OCI-LY1 (cell line): ENCODE results near the gene QPCT.
A peak's percentile ranks its signal among the peaks of the same experiment; 100 is the strongest.

Experiments used
- H2AFZ ChIP-seq: fragments of 200-600 bp; sonication (generic), shearing (Covaris generic); 2 replicates; pipeline ENCODE4 v1.6.0; 2014; ENCODE audit warnings: antibody characterized with exemption, mild to moderate bottlenecking, low read length
- H3F3A ChIP-seq: fragments of 200-600 bp; sonication (generic), shearing (Covaris generic); 2 replicates; pipeline ENCODE4 v1.6.0; 2014; ENCODE audit warnings: mild to moderate bottlenecking, antibody characterized with exemption, low read length, moderate library complexity; ENCODE audit not compliant: insufficient read depth
- H3K27ac ChIP-seq: fragments of 200-600 bp; sonication (generic); 2 replicates; pipeline ENCODE4 v1.5.1; 2014; ENCODE audit warnings: low read length, mixed run types, mild to moderate bottlenecking, low read depth; ENCODE audit not compliant: poor library complexity, severe bottlenecking
- H3K27me3 ChIP-seq: fragments of 200-600 bp; sonication (generic); 2 replicates; pipeline ENCODE4 v1.6.0; 2014; ENCODE audit warnings: antibody characterized with exemption, mild to moderate bottlenecking, low read length, moderate library complexity; ENCODE audit not compliant: insufficient read depth
- H3K36me3 ChIP-seq: fragments of 200-600 bp; sonication (generic); 2 replicates; pipeline ENCODE4 v1.6.1; 2014; ENCODE audit warnings: mild to moderate bottlenecking, antibody characterized with exemption, low read length, moderate library complexity, mixed read lengths; ENCODE audit not compliant: insufficient read depth
- H3K4me1 ChIP-seq: fragments of 200-600 bp; sonication (generic); 2 replicates; pipeline ENCODE4 v1.5.1; 2014; ENCODE audit warnings: mild to moderate bottlenecking, low read length, moderate library complexity; ENCODE audit not compliant: insufficient read depth, severe bottlenecking
- H3K4me2 ChIP-seq: fragments of 200-600 bp; sonication (generic), shearing (Covaris generic); 2 replicates; pipeline ENCODE4 v1.6.1; 2014; ENCODE audit warnings: low read length
- H3K4me3 ChIP-seq: fragments of 200-600 bp; sonication (generic); 2 replicates; pipeline ENCODE4 v1.5.1; 2014; ENCODE audit warnings: low read length, low read depth, mild to moderate bottlenecking, mixed read lengths; ENCODE audit not compliant: poor library complexity, severe bottlenecking
- H3K79me2 ChIP-seq: fragments of 200-600 bp; shearing (Covaris generic); 2 replicates; pipeline ENCODE4 v1.6.1; 2016; ENCODE audit warnings: mixed run types, low read length, mixed read lengths; ENCODE audit not compliant: insufficient read depth
- H3K9ac ChIP-seq: fragments of 200-600 bp; sonication (generic), shearing (Covaris generic); 2 replicates; pipeline ENCODE4 v1.6.1; 2014; ENCODE audit warnings: mild to moderate bottlenecking, low read length, mixed read lengths
- H3K9me2 ChIP-seq: fragments of 200-600 bp; sonication (generic), shearing (Covaris generic); 2 replicates; pipeline ENCODE4 v1.6.1; 2014; ENCODE audit warnings: low read depth, mild to moderate bottlenecking, low read length, mixed read lengths
- H3K9me3 ChIP-seq: fragments of 200-600 bp; shearing (Covaris generic); 2 replicates; pipeline ENCODE4 v1.6.1; 2014; ENCODE audit warnings: low read length, mixed read lengths
- H4K20me1 ChIP-seq: fragments of 200-600 bp; sonication (generic), shearing (Covaris generic); 2 replicates; pipeline ENCODE4 v1.6.0; 2016; ENCODE audit warnings: mild to moderate bottlenecking, low read length; ENCODE audit not compliant: insufficient read depth
- CTCF ChIP-seq: fragments of 200-600 bp; sonication (generic), shearing (Covaris generic); IDR thresholded peaks from 2 replicates; pipeline ENCODE4 v1.5.1; 2017; ENCODE audit warnings: mild to moderate bottlenecking, antibody characterized with exemption, low read length, moderate library complexity, mixed read lengths
- EZH2 ChIP-seq: fragments of 200-600 bp; sonication (generic), shearing (Covaris generic); IDR thresholded peaks from 2 replicates; pipeline ENCODE4 v1.8.0; 2017; ENCODE audit warnings: borderline replicate concordance, mixed run types, mild to moderate bottlenecking, antibody characterized with exemption, low read length, moderate library complexity, mixed read lengths

QPCT gene

GRCh38 chr2:37357530-37357929 lies 13.1 kb downstream of the QPCT start:
- Histone ChIP-seq H3K4me1 (peaks cover 77% of the 10 kb centered on the region), H2AFZ (no peak overlapping the region), H4K20me1 (no peaks in the 10 kb centered on the region), H3K4me2 (no peak overlapping the region), H3K9me3 (no peaks in the 10 kb centered on the region), H3K9me2 (no peaks in the 10 kb centered on the region), H3K27me3 (no peaks in the 10 kb centered on the region), H3K79me2 (no peaks in the 10 kb centered on the region), H3K36me3 (no peaks in the 10 kb centered on the region), H3K27ac (peak overlapping the region; percentile 65), H3F3A (no peaks in the 10 kb centered on the region), H3K9ac (no peak overlapping the region), H3K4me3 (no peak overlapping the region)
- no peak for TF ChIP-seq CTCF
- TF ChIP-seq EZH2, result no peak

- Histone ChIP-seq H3F3A (no peaks in the 10 kb centered on the region), H3K27me3 (no peaks in the 10 kb centered on the region), H3K9ac (no peak overlapping the region), H3K9me2 (no peaks in the 10 kb centered on the region), H3K4me1 (peaks cover 71% of the 10 kb centered on the region), H3K27ac (peak overlapping the region; percentile 65), H3K79me2 (no peaks in the 10 kb centered on the region), H3K4me2 (peak overlapping the region; percentile 11; the same call in 1 of the 2 replicates), H3K4me3 (no peak overlapping the region), H4K20me1 (no peaks in the 10 kb centered on the region), H3K36me3 (no peaks in the 10 kb centered on the region), H2AFZ (no peak overlapping the region), H3K9me3 (no peaks in the 10 kb centered on the region)
- TF ChIP-seq CTCF, result no peak
- no peak for TF ChIP-seq EZH2
These were observed 14.0 kb downstream of the QPCT start for GRCh38 chr2:37358466-37358865.

- Histone ChIP-seq H3K4me3 (no peak overlapping the region), H3K9me2 (no peaks in the 10 kb centered on the region), H3K79me2 (no peaks in the 10 kb centered on the region), H3K27me3 (no peaks in the 10 kb centered on the region), H2AFZ (no peak overlapping the region), H4K20me1 (no peaks in the 10 kb centered on the region), H3K36me3 (no peaks in the 10 kb centered on the region), H3K9ac (no peak overlapping the region), H3K9me3 (no peaks in the 10 kb centered on the region), H3F3A (no peaks in the 10 kb centered on the region), H3K4me2 (no peak overlapping the region), H3K4me1 (peaks cover 53% of the 10 kb centered on the region), H3K27ac (no peak overlapping the region)
- TF ChIP-seq CTCF (no peak), EZH2 (no peak)
These were observed 16.9 kb downstream of the QPCT start for GRCh38 chr2:37361216-37361815.
